Hepatocyte (in vitro differentiated cells): ENCODE data around the gene RNLS.

Source experiments
- CTCF ChIP-seq: fragments of 200-600 bp; sonication (generic); IDR thresholded peaks from 2 replicates; pipeline ENCODE4 v1.5.1; 2016; ENCODE audit warnings: antibody characterized with exemption, mild to moderate bottlenecking; ENCODE audit not compliant: poor library complexity
- EZH2 ChIP-seq: fragments of 200-600 bp; sonication (generic); IDR thresholded peaks from 2 replicates; pipeline ENCODE4 v1.6.1; 2016; ENCODE audit warnings: antibody characterized with exemption, mild to moderate bottlenecking, borderline replicate concordance
- EZH2phosphoT487 ChIP-seq: fragments of 200-600 bp; sonication (generic); IDR thresholded peaks from one replicate; pipeline ENCODE4 v1.6.1; 2018; ENCODE audit warnings: antibody characterized with exemption, mild to moderate bottlenecking, low read depth, moderate library complexity; ENCODE audit not compliant: unreplicated experiment, severe bottlenecking

- TF ChIP-seq CTCF, result no peak
- TF ChIP-seq EZH2, result no peak
- no peak for TF ChIP-seq EZH2phosphoT487
Measured at GRCh38 chr10:88254091-88254490, 329.0 kb downstream of the RNLS start.
